Ishikawa (cell line): ENCODE results near the gene SMAD5.

Experiments
- CEBPB ChIP-seq: IDR thresholded peaks from 2 replicates; pipeline ENCODE4 v1.6.1; 2012
- CREB1 ChIP-seq: IDR thresholded peaks from 2 replicates; pipeline ENCODE4 v1.6.1; 2012; ENCODE audit warnings: low read depth
- EP300 ChIP-seq: IDR thresholded peaks from 2 replicates; pipeline ENCODE4 v1.6.1; 2012; ENCODE audit warnings: borderline replicate concordance
- RAD21 ChIP-seq: IDR thresholded peaks from 2 replicates; pipeline ENCODE4 v1.6.1; 2012; ENCODE audit warnings: low read depth
- TAF1 ChIP-seq: IDR thresholded peaks from 2 replicates; pipeline ENCODE4 v1.6.1; 2012; ENCODE audit warnings: low read depth, mild to moderate bottlenecking
- YY1 ChIP-seq: IDR thresholded peaks from 2 replicates; pipeline ENCODE4 v1.6.1; 2012; ENCODE audit warnings: low read depth
- ZBTB7A ChIP-seq: IDR thresholded peaks from 2 replicates; pipeline ENCODE4 v1.6.1; 2012; ENCODE audit warnings: low read depth
- TF ChIP-seq, protein P1 (sequence below): IDR thresholded peaks from 2 replicates; pipeline ENCODE4 v1.6.1; 2012; ENCODE audit warnings: low read depth, mild to moderate bottlenecking
- TF ChIP-seq, protein P2 (sequence below): IDR thresholded peaks from 2 replicates; pipeline ENCODE4 v1.6.1; 2012

DNA sequence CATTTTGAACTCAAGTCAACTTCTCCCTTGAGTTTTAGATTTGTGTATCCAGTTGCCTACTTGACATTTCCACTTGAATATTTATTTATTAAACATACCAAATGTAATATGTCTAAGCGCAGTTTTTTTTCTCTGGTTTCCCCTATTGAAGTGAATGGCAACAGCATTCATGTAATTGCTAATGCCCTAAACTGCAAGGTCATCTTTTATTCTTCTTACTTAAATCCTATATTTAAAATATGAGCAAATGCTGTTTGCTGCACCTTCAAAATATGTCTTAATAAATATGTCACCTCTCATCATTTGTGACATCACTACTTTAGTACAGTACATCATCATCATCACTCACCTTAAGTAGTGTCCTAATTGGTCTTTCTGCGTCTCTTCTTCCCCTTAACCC, 22.4 kb downstream of the SMAD5 start:
- TF ChIP-seq RAD21 (no peak), TAF1 (no peak), YY1 (no peak), CREB1 (no peak), EP300 (no peak), ZBTB7A (no peak), CEBPB (no peak)
- TF ChIP-seq, protein P1, sequence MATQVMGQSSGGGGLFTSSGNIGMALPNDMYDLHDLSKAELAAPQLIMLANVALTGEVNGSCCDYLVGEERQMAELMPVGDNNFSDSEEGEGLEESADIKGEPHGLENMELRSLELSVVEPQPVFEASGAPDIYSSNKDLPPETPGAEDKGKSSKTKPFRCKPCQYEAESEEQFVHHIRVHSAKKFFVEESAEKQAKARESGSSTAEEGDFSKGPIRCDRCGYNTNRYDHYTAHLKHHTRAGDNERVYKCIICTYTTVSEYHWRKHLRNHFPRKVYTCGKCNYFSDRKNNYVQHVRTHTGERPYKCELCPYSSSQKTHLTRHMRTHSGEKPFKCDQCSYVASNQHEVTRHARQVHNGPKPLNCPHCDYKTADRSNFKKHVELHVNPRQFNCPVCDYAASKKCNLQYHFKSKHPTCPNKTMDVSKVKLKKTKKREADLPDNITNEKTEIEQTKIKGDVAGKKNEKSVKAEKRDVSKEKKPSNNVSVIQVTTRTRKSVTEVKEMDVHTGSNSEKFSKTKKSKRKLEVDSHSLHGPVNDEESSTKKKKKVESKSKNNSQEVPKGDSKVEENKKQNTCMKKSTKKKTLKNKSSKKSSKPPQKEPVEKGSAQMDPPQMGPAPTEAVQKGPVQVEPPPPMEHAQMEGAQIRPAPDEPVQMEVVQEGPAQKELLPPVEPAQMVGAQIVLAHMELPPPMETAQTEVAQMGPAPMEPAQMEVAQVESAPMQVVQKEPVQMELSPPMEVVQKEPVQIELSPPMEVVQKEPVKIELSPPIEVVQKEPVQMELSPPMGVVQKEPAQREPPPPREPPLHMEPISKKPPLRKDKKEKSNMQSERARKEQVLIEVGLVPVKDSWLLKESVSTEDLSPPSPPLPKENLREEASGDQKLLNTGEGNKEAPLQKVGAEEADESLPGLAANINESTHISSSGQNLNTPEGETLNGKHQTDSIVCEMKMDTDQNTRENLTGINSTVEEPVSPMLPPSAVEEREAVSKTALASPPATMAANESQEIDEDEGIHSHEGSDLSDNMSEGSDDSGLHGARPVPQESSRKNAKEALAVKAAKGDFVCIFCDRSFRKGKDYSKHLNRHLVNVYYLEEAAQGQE = no peak
- TF ChIP-seq, protein P2, sequence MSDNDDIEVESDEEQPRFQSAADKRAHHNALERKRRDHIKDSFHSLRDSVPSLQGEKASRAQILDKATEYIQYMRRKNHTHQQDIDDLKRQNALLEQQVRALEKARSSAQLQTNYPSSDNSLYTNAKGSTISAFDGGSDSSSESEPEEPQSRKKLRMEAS = no peak
